HG02973 (cell line): Measurements from ENCODE around the gene CAV1.

Source experiments
- ATAC-seq: cut with Tn5 transposase; IDR thresholded peaks from one replicate; pipeline ENCODE4 v1.9.1; 2021; ENCODE audit warnings: moderate library complexity; ENCODE audit not compliant: unreplicated experiment

Gene CAV1

GRCh38 chr7:116554911-116555310 is 30.1 kb downstream of the CAV1 start:
- ATAC-seq, result no peak

- ATAC-seq, result no peak
These were observed 32.3 kb downstream of the CAV1 start for GRCh38 chr7:116557066-116557585.

- ATAC-seq, result no peak
These were observed 33.1 kb downstream of the CAV1 start for GRCh38 chr7:116557901-116558300.

- ATAC-seq, result no peak
These were observed 35.5 kb downstream of the CAV1 start for GRCh38 chr7:116560021-116560970.

GRCh38 chr7:116561697-116562483 is 37.1 kb downstream of the CAV1 start:
- no peak for ATAC-seq

GRCh38 chr7:116562529-116563121 is 37.8 kb downstream of the CAV1 start:
- ATAC-seq, result no peak

GRCh38 chr7:116565981-116566380 is 41.1 kb downstream of the CAV1 start:
- ATAC-seq, result no peak

- no peak for ATAC-seq
These were observed 41.8 kb downstream of the CAV1 start for GRCh38 chr7:116566666-116567065.

- ATAC-seq, result no peak
These were observed 44.9 kb downstream of the CAV1 start for GRCh38 chr7:116569737-116570136.

- ATAC-seq, result no peak
These were observed 45.5 kb downstream of the CAV1 start for GRCh38 chr7:116570306-116570705.

GRCh38 chr7:116571037-116571436 is 46.2 kb downstream of the CAV1 start:
- ATAC-seq, result no peak

GRCh38 chr7:116571552-116571951 is 46.7 kb downstream of the CAV1 start:
- no peak for ATAC-seq

GRCh38 chr7:116572036-116572435 is 47.2 kb downstream of the CAV1 start:
- ATAC-seq, result no peak

- ATAC-seq, result no peak
These were observed 48.7 kb downstream of the CAV1 start for GRCh38 chr7:116573541-116573940.

GRCh38 chr7:116574025-116574822 is 49.4 kb downstream of the CAV1 start:
- ATAC-seq, result no peak

- ATAC-seq, result no peak
These were observed 51.0 kb downstream of the CAV1 start for GRCh38 chr7:116575853-116576252.

- ATAC-seq, result peak; percentile 13
These were observed 51.8 kb downstream of the CAV1 start for GRCh38 chr7:116576350-116577319.

- ATAC-seq, result peak; percentile 75
These were observed 52.6 kb downstream of the CAV1 start for GRCh38 chr7:116577320-116577871.

GRCh38 chr7:116578526-116578925 is 53.7 kb downstream of the CAV1 start:
- ATAC-seq, result no peak
